Duodenal mucosa (tissue), 2 donors: ENCODE data around the gene LIN28A.
"Not testable (repeated sequence)": the region's sequence is repeated elsewhere in the genome, so short reads cannot be mapped to it uniquely, and the experiment has no call there.

Source experiments
- H3K27ac ChIP-seq: one replicate; pipeline ENCODE4 v1.7.0; 2013; ENCODE audit warnings: low read depth, low read length
- H3K27me3 ChIP-seq, 2 donors: one replicate each; pipeline ENCODE4 v1.7.0; 2013; ENCODE audit warnings: low read length in 2 of 2, control low read depth in 1 of 2; ENCODE audit not compliant: insufficient read depth in 2 of 2, control insufficient read depth in 1 of 2
- H3K36me3 ChIP-seq, 2 donors: one replicate each; pipeline ENCODE4 v1.7.0; 2013; ENCODE audit warnings: low read length in 2 of 2, control low read depth in 1 of 2; ENCODE audit not compliant: insufficient read depth in 2 of 2, control insufficient read depth in 1 of 2
- H3K4me1 ChIP-seq, 2 donors: one replicate each; pipeline ENCODE4 v1.7.0; 2013; ENCODE audit warnings: low read length in 2 of 2, control low read depth in 1 of 2; ENCODE audit not compliant: insufficient read depth in 2 of 2, control insufficient read depth in 1 of 2
- H3K4me3 ChIP-seq, 2 donors: one replicate each; pipeline ENCODE4 v1.7.0; 2013; ENCODE audit warnings: low read length in 2 of 2, low read depth in 1 of 2
- H3K9ac ChIP-seq, 2 donors: one replicate each; pipeline ENCODE4 v1.7.0; 2013; ENCODE audit warnings: low read length in 2 of 2, low read depth in 1 of 2
- H3K9me3 ChIP-seq, 2 donors: one replicate each; pipeline ENCODE4 v1.7.0; 2013; ENCODE audit warnings: low read length in 2 of 2, control low read depth in 1 of 2; ENCODE audit not compliant: control insufficient read depth in 1 of 2

LIN28A gene

DNA sequence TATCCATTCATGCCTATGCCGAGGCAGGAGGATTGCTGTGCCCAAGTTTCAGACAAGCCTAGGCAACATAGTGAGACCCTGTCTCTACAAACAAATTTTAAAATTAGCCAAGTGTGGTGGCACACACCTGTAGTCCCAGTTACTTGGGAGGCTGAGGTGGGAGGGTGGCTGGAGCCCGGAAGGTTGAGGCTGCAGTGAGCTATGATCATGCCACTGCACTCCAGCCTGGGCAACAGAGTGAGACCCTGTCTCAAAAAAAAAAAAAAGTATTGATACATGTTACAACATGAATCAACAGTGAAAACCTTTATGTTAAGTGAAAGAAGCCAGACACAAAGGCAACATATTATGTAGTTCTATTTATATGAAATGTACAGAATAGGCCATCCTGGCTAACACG lies 25.6 kb upstream of the LIN28A start:
- not testable (repeated sequence) for H3K4me3 ChIP-seq, H3K9ac ChIP-seq, H3K27ac ChIP-seq, H3K27me3 ChIP-seq, H3K9me3 ChIP-seq, H3K4me1 ChIP-seq, H3K36me3 ChIP-seq

DNA sequence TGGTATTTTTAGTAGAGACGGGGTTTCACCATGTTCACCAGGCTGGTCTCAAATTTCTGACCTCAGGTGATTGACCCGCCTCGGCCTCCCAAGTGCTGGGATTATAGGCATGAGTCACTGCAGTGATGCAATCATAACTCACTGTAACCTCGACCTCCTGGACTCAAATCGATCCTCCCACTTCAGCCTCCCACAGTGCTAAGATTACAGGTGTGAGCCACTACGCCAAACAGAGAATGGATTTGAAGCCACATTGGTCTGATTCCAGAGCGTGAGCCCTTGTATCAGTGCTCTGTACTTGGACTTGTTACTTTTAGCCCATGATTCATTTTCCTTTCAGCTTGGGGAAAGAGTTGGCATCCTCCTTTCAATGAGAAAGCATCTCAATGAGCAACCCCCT lies 23.2 kb upstream of the LIN28A start:
- Histone ChIP-seq H3K27ac (no peak overlapping the region), H3K27me3 (no peaks in the 10 kb centered on the region), H3K36me3 (no peaks in the 10 kb centered on the region), H3K4me3 (no peak overlapping the region), H3K9me3 (no peaks in the 10 kb centered on the region), H3K4me1 (no peaks in the 10 kb centered on the region), H3K9ac (no peak overlapping the region)

- Histone ChIP-seq H3K9me3 (no peaks in the 10 kb centered on the region), H3K27me3 (no peaks in the 10 kb centered on the region), H3K4me1 (no peaks in the 10 kb centered on the region), H3K4me3 (no peak overlapping the region), H3K27ac (no peak overlapping the region), H3K36me3 (no peaks in the 10 kb centered on the region), H3K9ac (no peak overlapping the region)
These were observed 21.7 kb upstream of the LIN28A start for GRCh38 chr1:26388791-26389445.

DNA sequence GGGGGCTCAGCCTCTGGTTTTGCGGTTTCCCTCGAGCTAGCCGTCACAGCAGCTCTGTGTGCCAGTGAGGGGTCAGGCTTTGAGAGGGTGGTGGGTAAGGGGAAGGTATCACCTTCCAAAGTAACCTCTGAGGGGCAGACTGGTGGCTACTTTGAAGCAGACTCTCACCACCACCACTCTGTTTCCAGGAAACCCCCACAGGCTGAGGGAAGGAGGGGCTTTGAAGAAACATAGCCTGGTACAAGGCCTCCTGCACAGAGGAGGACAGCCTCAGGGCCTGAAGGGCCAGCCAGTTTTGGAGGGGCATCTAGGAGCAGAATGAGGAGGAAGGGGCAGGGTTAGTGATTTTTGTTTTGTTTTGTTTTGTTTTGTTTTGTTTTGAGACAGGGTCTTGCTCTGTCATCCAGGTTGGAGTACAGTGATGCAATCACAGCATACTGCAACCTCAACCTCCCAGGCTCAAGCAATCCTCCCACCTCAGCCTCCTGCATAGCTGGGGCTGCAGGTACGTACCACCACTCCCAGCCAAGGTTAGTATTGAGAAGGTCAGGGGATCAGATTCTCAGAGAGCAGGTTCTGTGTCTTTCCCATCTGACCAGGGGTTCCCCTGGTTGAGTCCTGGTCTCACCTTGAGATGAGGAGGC lies 20.9 kb upstream of the LIN28A start:
- no peak overlapping the region for H3K27ac ChIP-seq
- no peaks in the 10 kb centered on the region for H3K36me3 ChIP-seq
- no peak overlapping the region for H3K4me3 ChIP-seq
- no peaks in the 10 kb centered on the region for H3K4me1 ChIP-seq
- H3K9me3 ChIP-seq = no peaks in the 10 kb centered on the region
- H3K27me3 ChIP-seq = no peaks in the 10 kb centered on the region
- no peak overlapping the region for H3K9ac ChIP-seq

DNA sequence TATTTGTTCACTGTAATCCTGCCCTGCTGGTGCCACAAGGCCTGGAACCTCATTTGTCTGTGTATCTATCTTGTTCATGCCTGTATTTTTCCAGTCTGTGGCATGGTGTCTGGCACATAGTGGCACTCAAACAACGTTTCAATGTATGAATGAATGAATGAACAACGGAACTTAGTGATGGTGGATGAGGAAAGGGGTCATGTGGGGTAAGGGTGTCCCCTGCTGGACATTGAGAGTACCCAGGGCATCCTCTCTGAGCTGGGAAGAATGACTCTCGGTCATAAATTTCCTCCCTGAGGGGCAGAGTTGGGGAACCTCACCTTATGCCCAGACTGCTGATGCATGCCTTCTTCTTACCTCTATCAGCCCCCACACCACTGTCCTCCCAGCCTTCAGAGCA lies 19.2 kb upstream of the LIN28A start:
- Histone ChIP-seq H3K36me3 (no peaks in the 10 kb centered on the region), H3K27me3 (no peaks in the 10 kb centered on the region), H3K27ac (no peak overlapping the region)

DNA sequence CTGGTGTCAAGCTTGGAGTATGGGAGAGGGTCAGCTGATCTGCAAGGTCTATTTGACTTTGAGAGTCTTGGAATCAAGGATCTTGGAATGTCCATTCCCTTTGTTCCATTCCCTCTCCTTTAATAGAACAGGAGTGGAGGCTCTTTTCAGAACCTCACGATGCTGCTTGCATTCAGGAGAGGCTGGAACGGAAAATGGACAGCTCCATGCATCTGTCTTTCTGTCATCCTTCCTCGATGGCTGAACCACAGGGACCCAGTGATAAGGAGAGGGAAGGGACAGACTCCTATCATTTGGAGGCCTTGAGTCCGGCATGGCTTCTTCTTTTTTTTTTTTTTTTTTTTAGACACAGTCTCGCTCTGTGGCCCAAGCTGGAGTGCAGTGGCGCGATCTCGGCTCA lies 14.9 kb upstream of the LIN28A start:
- Histone ChIP-seq H3K4me3 (no peak overlapping the region), H3K9me3 (no peaks in the 10 kb centered on the region), H3K9ac (no peak overlapping the region), H3K4me1 (no peaks in the 10 kb centered on the region), H3K36me3 (no peaks in the 10 kb centered on the region), H3K27ac (no peak overlapping the region), H3K27me3 (no peaks in the 10 kb centered on the region)

More for the DNA sequence above, 19.2 kb upstream of the LIN28A start:
- Histone ChIP-seq H3K4me3 (no peak overlapping the region), H3K9ac (no peak overlapping the region), H3K4me1 (no peaks in the 10 kb centered on the region), H3K9me3 (no peaks in the 10 kb centered on the region)

- H3K27me3 ChIP-seq = peaks cover 0 to 7% of the 10 kb centered on the region in 2 donors
- no peak overlapping the region for H3K27ac ChIP-seq
- H3K9ac ChIP-seq = no peak overlapping the region
- H3K9me3 ChIP-seq = no peaks in the 10 kb centered on the region
- H3K4me1 ChIP-seq = no peaks in the 10 kb centered on the region
- H3K4me3 ChIP-seq = no peak overlapping the region
- H3K36me3 ChIP-seq = no peaks in the 10 kb centered on the region
These were observed 11.6 kb upstream of the LIN28A start for GRCh38 chr1:26399034-26399433.

DNA sequence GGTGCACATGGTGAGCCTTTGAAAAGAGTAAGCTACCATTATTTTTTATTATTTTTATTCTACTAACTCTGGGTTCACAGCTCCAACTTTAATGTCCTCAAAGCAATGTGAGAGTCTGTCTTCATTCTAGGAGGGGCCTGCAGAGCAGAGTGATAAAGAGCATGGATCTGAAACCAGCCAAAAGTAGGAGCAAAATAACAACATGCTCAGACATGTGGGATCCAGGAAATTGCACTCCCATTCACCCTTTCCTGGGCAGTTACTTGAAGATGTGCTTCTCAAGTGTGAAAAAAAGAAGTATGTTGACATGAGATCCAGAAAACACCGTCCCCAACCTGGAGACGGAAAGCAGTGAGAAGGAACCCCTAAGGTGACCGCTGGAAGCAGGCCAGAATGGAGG lies 8.7 kb upstream of the LIN28A start:
- Histone ChIP-seq H3K36me3 (no peaks in the 10 kb centered on the region), H3K27ac (no peak overlapping the region), H3K9me3 (no peaks in the 10 kb centered on the region), H3K4me1 (no peaks in the 10 kb centered on the region), H3K27me3 (peaks cover 0 to 8% of the 10 kb centered on the region in 2 donors), H3K4me3 (no peak overlapping the region), H3K9ac (no peak overlapping the region)

DNA sequence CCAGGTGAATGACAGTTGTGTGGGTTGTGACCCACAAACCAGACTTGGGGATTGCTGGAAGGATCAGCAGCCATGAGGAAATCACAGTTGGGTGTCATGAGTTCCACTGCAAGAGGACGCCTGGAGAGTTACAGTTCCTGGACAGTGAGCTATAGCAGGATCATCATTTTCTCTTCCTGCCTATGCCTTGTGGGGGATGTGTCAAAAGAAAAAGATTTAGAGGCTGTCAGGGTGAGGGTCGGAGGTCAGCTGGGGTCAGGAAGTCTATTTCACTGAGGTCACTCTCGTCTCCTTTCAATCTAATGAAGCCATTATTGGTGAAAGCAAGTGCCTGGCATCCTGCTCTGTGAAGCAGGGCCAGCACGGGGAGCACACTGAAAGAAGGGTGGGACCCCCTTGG lies 7.0 kb upstream of the LIN28A start:
- Histone ChIP-seq H3K9ac (no peak overlapping the region), H3K4me1 (no peaks in the 10 kb centered on the region), H3K27ac (no peak overlapping the region), H3K27me3 (peaks cover under 1 to 8% of the 10 kb centered on the region in 2 donors), H3K9me3 (no peaks in the 10 kb centered on the region), H3K36me3 (no peaks in the 10 kb centered on the region), H3K4me3 (no peak overlapping the region)

DNA sequence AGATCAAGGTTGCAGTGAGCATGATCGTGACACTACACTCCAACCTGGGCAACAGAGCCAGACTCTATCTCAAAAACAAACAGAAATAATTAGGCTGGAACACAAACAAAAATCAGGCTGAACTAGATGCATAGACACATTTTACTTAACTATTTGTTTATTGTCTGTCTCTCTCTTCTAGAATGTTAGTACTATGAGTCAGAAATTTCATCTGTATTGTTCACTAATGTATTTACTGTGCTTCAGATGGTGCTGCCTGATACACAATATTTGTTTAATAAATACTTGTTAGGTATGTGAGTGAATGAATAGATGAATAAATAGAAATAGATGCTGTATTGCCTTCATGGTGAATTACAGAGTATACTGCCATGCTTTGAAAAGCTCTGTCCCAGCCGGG lies 6.0 kb upstream of the LIN28A start:
- no peak overlapping the region for H3K9ac ChIP-seq
- no peak overlapping the region for H3K27ac ChIP-seq
- H3K4me3 ChIP-seq = no peak overlapping the region
- no peaks in the 10 kb centered on the region for H3K9me3 ChIP-seq
- no peaks in the 10 kb centered on the region for H3K36me3 ChIP-seq
- peaks cover 11 to 17% of the 10 kb centered on the region in 2 donors for H3K27me3 ChIP-seq
- no peaks in the 10 kb centered on the region for H3K4me1 ChIP-seq
